CD4-positive, CD25-positive, alpha-beta regulatory T cell (primary cell): ENCODE data around the gene CYB5R3. TPM values are rescaled to one million over a fixed set of nuclear protein-coding genes. Genes with fewer than 3 reads are reported as not detected.

Source experiments
- ATAC-seq, 2 donors: fragments of 150-1000 bp; cut with Tn5 transposase; one replicate each; pipeline ENCODE4 v1.10.0; 2021; ENCODE audit warnings: low read depth in 2 of 2, moderate number of reproducible peaks in 2 of 2, moderate library complexity in 1 of 2
- DNase-seq, 3 donors: peaks; one replicate each; pipeline versions ENCODE4 v3.0.0 to v3.0.0-alpha.2; 2012 to 2022; ENCODE audit warnings: mixed read lengths in 1 of 3
- H3K27ac ChIP-seq: one replicate; pipeline ENCODE4 v1.7.0; 2013; ENCODE audit warnings: mild to moderate bottlenecking, low read length; ENCODE audit not compliant: insufficient read depth, poor library complexity, severe bottlenecking
- H3K27me3 ChIP-seq: one replicate; pipeline ENCODE4 v1.7.0; 2013; ENCODE audit warnings: low read length; ENCODE audit not compliant: control insufficient read depth, insufficient read depth
- H3K36me3 ChIP-seq: one replicate; pipeline ENCODE4 v1.7.0; 2013; ENCODE audit warnings: mild to moderate bottlenecking, low read length, moderate library complexity; ENCODE audit not compliant: control insufficient read depth, insufficient read depth
- H3K4me1 ChIP-seq: 2 replicates; pipeline ENCODE4 v1.7.0; 2013; ENCODE audit warnings: mild to moderate bottlenecking, low read length; ENCODE audit not compliant: insufficient read depth, control insufficient read depth, poor library complexity, severe bottlenecking
- H3K4me3 ChIP-seq: one replicate; pipeline ENCODE4 v1.7.0; 2013; ENCODE audit warnings: low read depth, mild to moderate bottlenecking, low read length, moderate library complexity
- H3K9me3 ChIP-seq, 2 experiments: 1 replicate in 1 of 2; 2 replicates in 1 of 2; pipeline ENCODE4 v1.7.0; 2013; ENCODE audit warnings: low read length in 2 of 2, mild to moderate bottlenecking in 1 of 2, moderate library complexity in 1 of 2; ENCODE audit not compliant: control insufficient read depth in 2 of 2
- H3K27ac Mint-ChIP-seq, 3 donors: one replicate each; pipeline ENCODE4 v1.8.0; 2020 to 2022; ENCODE audit warnings: mild to moderate bottlenecking in 3 of 3, mixed read lengths in 3 of 3, moderate library complexity in 2 of 3
- H3K27me3 Mint-ChIP-seq: one replicate; pipeline ENCODE4 v1.8.0; 2022; ENCODE audit warnings: mild to moderate bottlenecking, mixed read lengths
- H3K36me3 Mint-ChIP-seq: one replicate; pipeline ENCODE4 v1.8.0; 2020; ENCODE audit warnings: mixed read lengths
- H3K4me1 Mint-ChIP-seq, 4 donors: one replicate each; pipeline ENCODE4 v1.8.0; 2020 to 2022; ENCODE audit warnings: mixed read lengths in 4 of 4, mild to moderate bottlenecking in 1 of 4
- H3K4me3 Mint-ChIP-seq, 4 donors: one replicate each; pipeline ENCODE4 v1.8.0; 2020 to 2022; ENCODE audit warnings: mild to moderate bottlenecking in 4 of 4, mixed read lengths in 4 of 4, moderate library complexity in 3 of 4
- H3K9me3 Mint-ChIP-seq, 7 donors: one replicate each; pipeline ENCODE4 v1.8.0; 2020 to 2022; ENCODE audit warnings: mixed read lengths in 7 of 7, mild to moderate bottlenecking in 3 of 7, moderate library complexity in 2 of 7
- polyA plus RNA-seq, 4 donors: library from polyadenylated mRNA; unstranded; fragments of 300-500 nt; fragmentation: Illumina TruSeq; gene quantifications; one replicate each; pipeline ENCODE4 v1.2.3, GENCODE V29; 2021
- total RNA-seq: library from RNA; stranded (reverse); gene quantifications from one replicate; pipeline ENCODE4 v1.2.3, GENCODE V29; 2022

The CYB5R3 gene
- total and polyA plus RNA-seq, 5 donors from 2014 or later: 46.6 to 56.3 (median 56.2) TPM

- DNase-seq (no peak), ATAC-seq (no peak)
- Mint-ChIP-seq H3K27me3 (no peaks in the 10 kb centered on the region), H3K9me3 (peaks cover 0 to 2% (median 0%) of the 10 kb centered on the region in 7 donors), H3K27ac (no peak overlapping the region), H3K4me1 (no peaks in the 10 kb centered on the region), H3K4me3 (no peak overlapping the region), H3K36me3 (peaks cover 10% of the 10 kb centered on the region)
- H3K4me3 ChIP-seq: no peak overlapping the region
- no peaks in the 10 kb centered on the region for H3K4me1 ChIP-seq
- H3K36me3 ChIP-seq: peaks cover 48% of the 10 kb centered on the region
- H3K27ac ChIP-seq: no peak overlapping the region
- H3K9me3 ChIP-seq: no peaks in the 10 kb centered on the region
- H3K27me3 ChIP-seq: no peaks in the 10 kb centered on the region
Observed at GRCh38 chr22:42630901-42631602, 18.1 kb downstream of the CYB5R3 start.

DNA sequence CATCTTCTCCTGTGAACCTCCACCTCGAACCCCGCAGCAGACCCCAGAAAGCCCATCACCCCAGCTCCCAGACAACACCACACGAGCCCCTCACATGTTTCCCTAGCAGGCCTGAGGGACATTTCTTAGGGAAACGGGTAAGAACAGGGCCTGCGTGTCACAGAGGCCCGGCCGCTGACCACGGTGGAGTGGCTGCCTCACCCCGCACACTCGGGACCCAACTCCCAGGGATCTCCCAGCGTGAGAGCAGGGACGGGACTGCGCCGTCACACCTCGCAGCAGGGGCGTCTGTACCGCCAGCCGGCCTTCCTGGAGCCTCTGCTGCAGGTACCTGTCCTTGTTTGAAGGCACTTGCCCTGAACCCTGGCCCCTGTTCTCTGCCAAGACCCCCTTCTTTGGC is 19.0 kb downstream of the CYB5R3 start:
- peaks cover 13% of the 10 kb centered on the region for H3K36me3 Mint-ChIP-seq
- no peaks in the 10 kb centered on the region for H3K4me1 ChIP-seq
- H3K9me3 ChIP-seq: no peaks in the 10 kb centered on the region
- H3K4me3 Mint-ChIP-seq: no peak overlapping the region
- peaks cover 45% of the 10 kb centered on the region for H3K36me3 ChIP-seq
- DNase-seq: no peak
- H3K4me3 ChIP-seq: no peak overlapping the region
- no peaks in the 10 kb centered on the region for H3K4me1 Mint-ChIP-seq
- no peak for ATAC-seq
- peaks cover 0 to 2% (median 0%) of the 10 kb centered on the region in 7 donors for H3K9me3 Mint-ChIP-seq
- H3K27ac Mint-ChIP-seq: no peak overlapping the region
- H3K27me3 Mint-ChIP-seq: no peaks in the 10 kb centered on the region
- H3K27me3 ChIP-seq: no peaks in the 10 kb centered on the region
- no peak overlapping the region for H3K27ac ChIP-seq

- H3K9me3 ChIP-seq: no peaks in the 10 kb centered on the region
- no peak overlapping the region for H3K27ac ChIP-seq
- peaks cover 13% of the 10 kb centered on the region for H3K36me3 Mint-ChIP-seq
- no peaks in the 10 kb centered on the region for H3K27me3 Mint-ChIP-seq
- H3K4me3 Mint-ChIP-seq: no peak overlapping the region
- H3K4me1 Mint-ChIP-seq: no peaks in the 10 kb centered on the region
- DNase-seq (no peak), ATAC-seq (no peak)
- H3K27ac Mint-ChIP-seq: no peak overlapping the region
- peaks cover 0 to 2% (median 0%) of the 10 kb centered on the region in 7 donors for H3K9me3 Mint-ChIP-seq
- no peaks in the 10 kb centered on the region for H3K4me1 ChIP-seq
- H3K4me3 ChIP-seq: no peak overlapping the region
- H3K27me3 ChIP-seq: no peaks in the 10 kb centered on the region
- H3K36me3 ChIP-seq: peaks cover 38% of the 10 kb centered on the region
Observed at GRCh38 chr22:42627981-42628380, 21.2 kb downstream of the CYB5R3 start.

GRCh38 chr22:42626951-42627625 is 22.1 kb downstream of the CYB5R3 start:
- H3K27ac Mint-ChIP-seq: no peak overlapping the region
- H3K36me3 Mint-ChIP-seq: peaks cover 13% of the 10 kb centered on the region
- peaks cover 0 to 2% (median 0%) of the 10 kb centered on the region in 7 donors for H3K9me3 Mint-ChIP-seq

GRCh38 chr22:42626431-42626830 is 22.8 kb downstream of the CYB5R3 start:
- ATAC-seq (no peak), DNase-seq (no peak)
- Histone ChIP-seq H3K9me3 (no peaks in the 10 kb centered on the region), H3K36me3 (peaks cover 26% of the 10 kb centered on the region), H3K27ac (no peak overlapping the region), H3K4me3 (no peak overlapping the region), H3K27me3 (no peaks in the 10 kb centered on the region), H3K4me1 (no peaks in the 10 kb centered on the region)
- peaks cover 0 to 7% (median under 1%) of the 10 kb centered on the region in 4 donors for H3K4me1 Mint-ChIP-seq
- no peak overlapping the region for H3K27ac Mint-ChIP-seq
- H3K9me3 Mint-ChIP-seq: peaks cover 0 to 2% (median 0%) of the 10 kb centered on the region in 7 donors
- no peaks in the 10 kb centered on the region for H3K27me3 Mint-ChIP-seq
- no peak overlapping the region for H3K4me3 Mint-ChIP-seq
- peaks cover 13% of the 10 kb centered on the region for H3K36me3 Mint-ChIP-seq

More at GRCh38 chr22:42626951-42627625, 22.1 kb downstream of the CYB5R3 start:
- Histone ChIP-seq H3K27me3 (no peaks in the 10 kb centered on the region), H3K4me1 (no peaks in the 10 kb centered on the region), H3K9me3 (no peaks in the 10 kb centered on the region), H3K36me3 (peaks cover 32% of the 10 kb centered on the region), H3K27ac (no peak overlapping the region), H3K4me3 (no peak overlapping the region)
- peaks cover 0 to under 1% (median 0%) of the 10 kb centered on the region in 4 donors for H3K4me1 Mint-ChIP-seq
- H3K27me3 Mint-ChIP-seq: no peaks in the 10 kb centered on the region
- no peak overlapping the region for H3K4me3 Mint-ChIP-seq
- DNase-seq (no peak), ATAC-seq (no peak)

GRCh38 chr22:42625416-42625815 is 23.8 kb downstream of the CYB5R3 start:
- peaks cover 15% of the 10 kb centered on the region for H3K36me3 Mint-ChIP-seq
- H3K27me3 Mint-ChIP-seq: no peaks in the 10 kb centered on the region
- no peak overlapping the region for H3K27ac Mint-ChIP-seq
- Histone ChIP-seq H3K9me3 (no peaks in the 10 kb centered on the region), H3K27me3 (no peaks in the 10 kb centered on the region), H3K4me3 (no peak overlapping the region), H3K27ac (no peak overlapping the region), H3K36me3 (peaks cover 22% of the 10 kb centered on the region), H3K4me1 (no peaks in the 10 kb centered on the region)
- no peaks in the 10 kb centered on the region for H3K9me3 Mint-ChIP-seq
- H3K4me1 Mint-ChIP-seq: peaks cover 0 to 9% (median 1%) of the 10 kb centered on the region in 4 donors
- ATAC-seq (no peak), DNase-seq (no peak)
- no peak overlapping the region for H3K4me3 Mint-ChIP-seq

DNA sequence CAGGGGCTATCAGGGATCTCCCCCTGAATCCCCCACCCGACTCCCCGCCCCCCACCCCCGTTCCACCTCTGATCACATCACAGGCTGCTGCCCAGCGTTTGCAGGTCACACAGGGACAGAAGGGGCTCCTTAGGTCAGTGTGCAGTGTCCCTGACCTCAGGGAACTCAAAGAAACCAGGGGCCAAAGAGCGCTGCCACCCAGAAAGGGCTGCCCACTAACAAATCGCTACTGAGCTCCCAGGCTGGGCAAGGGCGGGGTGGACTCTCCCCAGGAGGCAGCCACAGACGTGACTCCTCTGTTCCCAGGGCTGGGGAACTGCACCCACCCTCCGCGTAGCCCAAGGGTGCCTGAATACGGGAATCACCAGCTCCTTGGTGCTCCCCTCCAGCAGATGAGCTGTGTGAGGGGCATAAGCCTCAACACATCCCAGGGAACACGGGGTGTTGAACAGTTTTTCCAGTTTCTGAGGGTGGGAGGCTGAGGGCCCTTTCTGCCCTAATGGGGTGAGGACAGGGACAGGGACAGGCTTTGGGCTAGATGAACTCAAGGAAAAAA is 24.6 kb downstream of the CYB5R3 start:
- Histone ChIP-seq H3K4me1 (no peaks in the 10 kb centered on the region), H3K27me3 (no peaks in the 10 kb centered on the region), H3K4me3 (no peak overlapping the region), H3K27ac (no peak overlapping the region), H3K36me3 (peaks cover 21% of the 10 kb centered on the region), H3K9me3 (no peaks in the 10 kb centered on the region)
- H3K4me1 Mint-ChIP-seq: peaks cover 0 to 9% (median 1%) of the 10 kb centered on the region in 4 donors
- ATAC-seq: no peak
- DNase-seq: no peak
- no peaks in the 10 kb centered on the region for H3K27me3 Mint-ChIP-seq
- no peak overlapping the region for H3K4me3 Mint-ChIP-seq
- no peak overlapping the region for H3K27ac Mint-ChIP-seq
- no peaks in the 10 kb centered on the region for H3K9me3 Mint-ChIP-seq
- peaks cover 15% of the 10 kb centered on the region for H3K36me3 Mint-ChIP-seq
